AG08396 (cell line): Measurements from ENCODE around the gene CXorf38.

Experiments
- DNase-seq: peaks from one replicate; pipeline ENCODE4 v3.0.0; 2012; ENCODE audit warnings: low spot score, mixed read lengths

CXorf38 gene

GRCh38 chrX:40647307-40648197 is at the start of gene CXorf38:
Gene CXorf38, minus strand, starts transcription at chrX:40647561. Its CDS starts 41 bp downstream, at chrX:40647520.
- DNase-seq, result peak; percentile 97

- DNase-seq, result no peak
Observed at GRCh38 chrX:40694802-40695201, 47.4 kb upstream of the CXorf38 start.

- no peak for DNase-seq
Observed at GRCh38 chrX:40688929-40689328, 41.6 kb upstream of the CXorf38 start.

GRCh38 chrX:40687169-40687568 is 39.8 kb upstream of the CXorf38 start:
- DNase-seq, result no peak

GRCh38 chrX:40685362-40685918 is 38.1 kb upstream of the CXorf38 start:
- DNase-seq, result no peak

- DNase-seq, result no peak
Observed at GRCh38 chrX:40684092-40684491, 36.7 kb upstream of the CXorf38 start.

GRCh38 chrX:40683245-40683644 is 35.9 kb upstream of the CXorf38 start:
- no peak for DNase-seq

- DNase-seq, result no peak
Observed at GRCh38 chrX:40671126-40671525, 23.8 kb upstream of the CXorf38 start.

- peak; percentile 21 for DNase-seq
Observed at GRCh38 chrX:40663880-40664630, 16.7 kb upstream of the CXorf38 start.

- DNase-seq, result no peak
Observed at GRCh38 chrX:40663078-40663740, 15.8 kb upstream of the CXorf38 start.

- DNase-seq, result no peak
Observed at GRCh38 chrX:40661489-40661888, 14.1 kb upstream of the CXorf38 start.

- DNase-seq, result no peak
Observed at GRCh38 chrX:40660381-40660780, 13.0 kb upstream of the CXorf38 start.

- DNase-seq, result no peak
Observed at GRCh38 chrX:40653535-40653934, 6.2 kb upstream of the CXorf38 start.

GRCh38 chrX:40652664-40653063 is 5.3 kb upstream of the CXorf38 start:
- no peak for DNase-seq

GRCh38 chrX:40651620-40652223 is 4.4 kb upstream of the CXorf38 start:
- peak; percentile 39 for DNase-seq

- DNase-seq, result no peak
Observed at GRCh38 chrX:40646489-40647306, 663 bp downstream of the CXorf38 start.

GRCh38 chrX:40644821-40645358 is 2.5 kb downstream of the CXorf38 start:
- peak; percentile 74 for DNase-seq

GRCh38 chrX:40644176-40644575 is 3.2 kb downstream of the CXorf38 start:
- no peak for DNase-seq

- DNase-seq, result no peak
Observed at GRCh38 chrX:40637687-40638086, 9.7 kb downstream of the CXorf38 start.

- no peak for DNase-seq
Observed at GRCh38 chrX:40632199-40632598, 15.2 kb downstream of the CXorf38 start.

- DNase-seq, result no peak
Observed at GRCh38 chrX:40628506-40628905, 18.9 kb downstream of the CXorf38 start.
